SK-N-SH (cell line): Measurements from ENCODE around the gene CYP2S1. TPM values are rescaled to one million over a fixed set of nuclear protein-coding genes. Genes with fewer than 3 reads are reported as not detected.

ENCODE experiments used
- CTCF ChIA-PET: fragments of 300-600, 350-600 bp; formaldehyde crosslinking; extraction: SDS; loops from one replicate; lab custom pipeline; 2021; lab: Yijun Ruan, JAX
- POLR2A ChIA-PET: fragments of 350-600 bp; sonication (Branson Sonifier 250); formaldehyde crosslinking; extraction: SDS; loops from one replicate; lab custom pipeline; 2020; ENCODE audit warnings: antibody characterized with exemption, inconsistent platforms; lab: Yijun Ruan, JAX
- DNase-seq: peaks from one replicate; pipeline ENCODE4 v3.0.0; 2012
- H2AFZ ChIP-seq: fragments of 200-600 bp; sonication (generic); 2 replicates; pipeline ENCODE4 v1.8.1; 2016; ENCODE audit warnings: antibody characterized with exemption, mild to moderate bottlenecking, low read depth
- H3F3A ChIP-seq: fragments of 200-600 bp; sonication (generic); replicated peaks from 2 replicates; pipeline ENCODE3; 2016; ENCODE audit warnings: antibody characterized with exemption, mild to moderate bottlenecking; ENCODE audit not compliant: insufficient read depth
- H3K27ac ChIP-seq, 2 experiments: fragments of 200-500 bp in 1 of 2; fragments of 200-600 bp in 1 of 2; sonication (Bioruptor generic) in 1 of 2; sonication (generic), shearing (Covaris generic) in 1 of 2; 2 replicates each; pipeline versions ENCODE4 v1.5.1 to v1.6.1; 2014 to 2016; ENCODE audit warnings: low read depth in 2 of 2, inconsistent platforms in 1 of 2, low read length in 1 of 2, mild to moderate bottlenecking in 1 of 2, mixed read lengths in 1 of 2
- H3K27me3 ChIP-seq: fragments of 200-600 bp; sonication (generic), shearing (Covaris generic); 2 replicates; pipeline ENCODE4 v1.6.1; 2016; ENCODE audit warnings: mixed run types; ENCODE audit not compliant: insufficient read depth
- H3K36me3 ChIP-seq, 2 experiments: fragments of 200-500 bp in 1 of 2; fragments of 200-600 bp in 1 of 2; sonication (Bioruptor generic) in 1 of 2; sonication (generic) in 1 of 2; replicated peaks in 1 of 2; 2 replicates each; pipeline versions ENCODE3 to v1.5.1; 2014 to 2016; ENCODE audit warnings: low read length in 1 of 2, mild to moderate bottlenecking in 1 of 2; ENCODE audit not compliant: insufficient read depth in 2 of 2, control insufficient read depth in 1 of 2
- H3K4me1 ChIP-seq, 2 experiments: fragments of 200-500 bp in 1 of 2; fragments of 200-600 bp in 1 of 2; sonication (Bioruptor generic) in 1 of 2; sonication (generic), shearing (Covaris generic) in 1 of 2; 2 replicates each; pipeline versions ENCODE4 v1.5.1 to v1.6.1; 2014 to 2016; ENCODE audit warnings: low read depth in 1 of 2, low read length in 1 of 2, mixed run types in 1 of 2; ENCODE audit not compliant: insufficient read depth in 2 of 2, control insufficient read depth in 1 of 2
- H3K4me2 ChIP-seq: fragments of 200-600 bp; sonication (generic), shearing (Covaris generic); 2 replicates; pipeline ENCODE4 v1.6.1; 2017; ENCODE audit warnings: mixed run types
- H3K4me3 ChIP-seq, 2 experiments: fragments of 200-500 bp in 1 of 2; fragments of 200-600 bp in 1 of 2; sonication (Bioruptor generic) in 1 of 2; sonication (generic), shearing (Covaris generic) in 1 of 2; 2 replicates each; pipeline versions ENCODE4 v1.5.1 to v1.8.1; 2014 to 2016; ENCODE audit warnings: low read depth in 2 of 2, inconsistent platforms in 1 of 2, low read length in 1 of 2, mild to moderate bottlenecking in 1 of 2, mixed read lengths in 1 of 2, moderate library complexity in 1 of 2
- H3K79me2 ChIP-seq: fragments of 200-600 bp; sonication (generic); 2 replicates; pipeline ENCODE4 v1.8.1; 2017; ENCODE audit warnings: mild to moderate bottlenecking; ENCODE audit not compliant: insufficient read depth
- H3K9ac ChIP-seq: fragments of 200-600 bp; sonication (generic); 2 replicates; pipeline ENCODE4 v1.6.1; 2017; ENCODE audit warnings: mixed run types
- H3K9me2 ChIP-seq: fragments of 200-600 bp; sonication (generic); 2 replicates; pipeline ENCODE4 v1.6.1; 2017; ENCODE audit warnings: mixed run types
- H3K9me3 ChIP-seq: fragments of 200-600 bp; sonication (generic); 2 replicates; pipeline ENCODE4 v1.6.1; 2017; ENCODE audit warnings: mixed run types, mild to moderate bottlenecking, moderate library complexity
- H4K20me1 ChIP-seq: fragments of 200-600 bp; sonication (generic); 2 replicates; pipeline ENCODE4 v1.6.1; 2017; ENCODE audit warnings: mild to moderate bottlenecking, mixed run types; ENCODE audit not compliant: insufficient read depth
- CHD2 ChIP-seq: fragments of 150-350 bp; IDR thresholded peaks from 2 replicates; pipeline ENCODE4 v1.6.1; 2018; ENCODE audit warnings: low read length; ENCODE audit not compliant: partially characterized antibody
- ELF1 ChIP-seq: IDR thresholded peaks from 2 replicates; pipeline ENCODE4 v1.4.0; 2012
- FOXJ3 ChIP-seq: sonication (generic); formaldehyde crosslinking; IDR thresholded peaks from 2 replicates; pipeline ENCODE4 v1.5.1; 2020; ENCODE audit warnings: mild to moderate bottlenecking, missing genetic modification reagents
- JUND ChIP-seq: IDR thresholded peaks from 2 replicates; pipeline ENCODE4 v1.4.0; 2012
- MXI1 ChIP-seq: IDR thresholded peaks from 2 replicates; pipeline ENCODE4 v1.6.1; 2012; ENCODE audit warnings: mild to moderate bottlenecking, low read depth, low read length, improper control_type of control experiment
- NFIC ChIP-seq: IDR thresholded peaks from 2 replicates; pipeline ENCODE4 v1.4.0; 2012; ENCODE audit warnings: borderline replicate concordance
- NRF1 ChIP-seq: IDR thresholded peaks from 2 replicates; pipeline ENCODE4 v1.6.1; 2012; ENCODE audit warnings: low read depth, mild to moderate bottlenecking, low read length
- RCOR1 ChIP-seq: fragments of 150-350 bp; IDR thresholded peaks from 2 replicates; pipeline ENCODE4 v1.6.1; 2017; ENCODE audit warnings: antibody characterized with exemption, low read length
- RFX5 ChIP-seq: IDR thresholded peaks from 2 replicates; pipeline ENCODE4 v1.6.1; 2012; ENCODE audit warnings: mild to moderate bottlenecking, improper control_type of control experiment, low read length
- SMC3 ChIP-seq: IDR thresholded peaks from 2 replicates; pipeline ENCODE4 v1.6.1; 2012; ENCODE audit warnings: low read depth, low read length, improper control_type of control experiment
- TEAD4 ChIP-seq: IDR thresholded peaks from 2 replicates; pipeline ENCODE4 v1.4.0; 2012; ENCODE audit warnings: mild to moderate bottlenecking, borderline replicate concordance; ENCODE audit not compliant: insufficient read depth
- WGBS: methylation state at CpG from one replicate; pipeline ENCODE4 v1.1.6; 2017; ENCODE audit warnings: low lambda C conversion rate; 5-methylcytosine and 5-hydroxymethylcytosine counted together
- polyA plus RNA-seq, 3 experiments: library from polyadenylated mRNA; depleted of rRNA; stranded (reverse); fragments of >200 nt; gene quantifications; 2 replicates each; pipeline ENCODE4 v1.2.3, GENCODE V29; 2012
- TF ChIP-seq, protein P1 (sequence below): fragments of 150-350 bp; IDR thresholded peaks from 2 replicates; pipeline ENCODE4 v1.6.1; 2016; ENCODE audit warnings: mild to moderate bottlenecking, low read depth, low read length
- TF ChIP-seq, protein P2 (sequence below): IDR thresholded peaks from 2 replicates; pipeline ENCODE4 v1.6.1; 2012; ENCODE audit warnings: mild to moderate bottlenecking, low read depth, low read length, moderate library complexity
- TF ChIP-seq, protein P3 (sequence below): IDR thresholded peaks from 2 replicates; pipeline ENCODE4 v1.4.0; 2012; ENCODE audit warnings: low read depth, borderline replicate concordance
- TF ChIP-seq, protein P4 (sequence below): IDR thresholded peaks from 2 replicates; pipeline ENCODE4; 2012

CYP2S1 gene
- polyA plus RNA-seq, 1 of the 3 experiments (the other 2 are of a cell fraction): 0.67 TPM

DNA sequence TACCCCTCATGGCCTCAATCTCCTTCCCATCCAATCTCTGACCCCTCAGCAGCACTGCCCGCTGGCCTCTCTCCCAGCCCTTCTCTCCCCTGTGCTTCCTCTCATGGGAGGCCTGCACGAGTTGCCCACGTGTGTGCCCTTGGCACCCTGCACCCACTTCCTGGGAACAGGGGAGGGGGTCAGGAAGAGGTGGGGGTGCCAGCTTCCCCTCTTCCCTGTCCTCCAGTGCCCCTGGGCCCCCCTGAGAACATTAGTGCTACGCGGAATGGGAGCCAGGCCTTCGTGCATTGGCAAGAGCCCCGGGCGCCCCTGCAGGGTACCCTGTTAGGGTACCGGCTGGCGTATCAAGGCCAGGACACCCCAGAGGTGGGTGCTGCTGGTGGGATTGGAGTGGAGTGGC lies 45.2 kb downstream of the CYP2S1 start:
- no peaks in the 10 kb centered on the region for H3K9me3 ChIP-seq
- H3K4me3 ChIP-seq: no peak overlapping the region
- no peak for TF ChIP-seq NFIC
- TF ChIP-seq RCOR1: no peak
- TF ChIP-seq NRF1: no peak
- TF ChIP-seq SMC3: no peak
- TF ChIP-seq, protein P1, sequence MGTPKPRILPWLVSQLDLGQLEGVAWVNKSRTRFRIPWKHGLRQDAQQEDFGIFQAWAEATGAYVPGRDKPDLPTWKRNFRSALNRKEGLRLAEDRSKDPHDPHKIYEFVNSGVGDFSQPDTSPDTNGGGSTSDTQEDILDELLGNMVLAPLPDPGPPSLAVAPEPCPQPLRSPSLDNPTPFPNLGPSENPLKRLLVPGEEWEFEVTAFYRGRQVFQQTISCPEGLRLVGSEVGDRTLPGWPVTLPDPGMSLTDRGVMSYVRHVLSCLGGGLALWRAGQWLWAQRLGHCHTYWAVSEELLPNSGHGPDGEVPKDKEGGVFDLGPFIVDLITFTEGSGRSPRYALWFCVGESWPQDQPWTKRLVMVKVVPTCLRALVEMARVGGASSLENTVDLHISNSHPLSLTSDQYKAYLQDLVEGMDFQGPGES: no peak
- TF ChIP-seq JUND: no peak
- TF ChIP-seq FOXJ3 (CRISPR knock-in tag): no peak
- TF ChIP-seq, protein P2, sequence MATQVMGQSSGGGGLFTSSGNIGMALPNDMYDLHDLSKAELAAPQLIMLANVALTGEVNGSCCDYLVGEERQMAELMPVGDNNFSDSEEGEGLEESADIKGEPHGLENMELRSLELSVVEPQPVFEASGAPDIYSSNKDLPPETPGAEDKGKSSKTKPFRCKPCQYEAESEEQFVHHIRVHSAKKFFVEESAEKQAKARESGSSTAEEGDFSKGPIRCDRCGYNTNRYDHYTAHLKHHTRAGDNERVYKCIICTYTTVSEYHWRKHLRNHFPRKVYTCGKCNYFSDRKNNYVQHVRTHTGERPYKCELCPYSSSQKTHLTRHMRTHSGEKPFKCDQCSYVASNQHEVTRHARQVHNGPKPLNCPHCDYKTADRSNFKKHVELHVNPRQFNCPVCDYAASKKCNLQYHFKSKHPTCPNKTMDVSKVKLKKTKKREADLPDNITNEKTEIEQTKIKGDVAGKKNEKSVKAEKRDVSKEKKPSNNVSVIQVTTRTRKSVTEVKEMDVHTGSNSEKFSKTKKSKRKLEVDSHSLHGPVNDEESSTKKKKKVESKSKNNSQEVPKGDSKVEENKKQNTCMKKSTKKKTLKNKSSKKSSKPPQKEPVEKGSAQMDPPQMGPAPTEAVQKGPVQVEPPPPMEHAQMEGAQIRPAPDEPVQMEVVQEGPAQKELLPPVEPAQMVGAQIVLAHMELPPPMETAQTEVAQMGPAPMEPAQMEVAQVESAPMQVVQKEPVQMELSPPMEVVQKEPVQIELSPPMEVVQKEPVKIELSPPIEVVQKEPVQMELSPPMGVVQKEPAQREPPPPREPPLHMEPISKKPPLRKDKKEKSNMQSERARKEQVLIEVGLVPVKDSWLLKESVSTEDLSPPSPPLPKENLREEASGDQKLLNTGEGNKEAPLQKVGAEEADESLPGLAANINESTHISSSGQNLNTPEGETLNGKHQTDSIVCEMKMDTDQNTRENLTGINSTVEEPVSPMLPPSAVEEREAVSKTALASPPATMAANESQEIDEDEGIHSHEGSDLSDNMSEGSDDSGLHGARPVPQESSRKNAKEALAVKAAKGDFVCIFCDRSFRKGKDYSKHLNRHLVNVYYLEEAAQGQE: no peak
- no peak for TF ChIP-seq RFX5
- TF ChIP-seq TEAD4: no peak
- peaks cover 41% of the 10 kb centered on the region for H3F3A ChIP-seq
- no peaks in the 10 kb centered on the region for H3K27me3 ChIP-seq
- H3K36me3 ChIP-seq: peaks cover 16 to 81% of the 10 kb centered on the region in 2 experiments
- ChIA-PET POLR2A (no interaction called here), CTCF (no interaction called here)
- H3K9ac ChIP-seq: no peak overlapping the region
- H2AFZ ChIP-seq: no peak overlapping the region
- H4K20me1 ChIP-seq: no peaks in the 10 kb centered on the region
- no peak for DNase-seq
- H3K4me1 ChIP-seq: no peaks in the 10 kb centered on the region
- no peak overlapping the region for H3K27ac ChIP-seq
- no peaks in the 10 kb centered on the region for H3K9me2 ChIP-seq
- WGBS: 83% methylated on average over 10 of the region's 10 CpGs
- H3K4me2 ChIP-seq: no peak overlapping the region
- peaks cover 32% of the 10 kb centered on the region for H3K79me2 ChIP-seq

DNA sequence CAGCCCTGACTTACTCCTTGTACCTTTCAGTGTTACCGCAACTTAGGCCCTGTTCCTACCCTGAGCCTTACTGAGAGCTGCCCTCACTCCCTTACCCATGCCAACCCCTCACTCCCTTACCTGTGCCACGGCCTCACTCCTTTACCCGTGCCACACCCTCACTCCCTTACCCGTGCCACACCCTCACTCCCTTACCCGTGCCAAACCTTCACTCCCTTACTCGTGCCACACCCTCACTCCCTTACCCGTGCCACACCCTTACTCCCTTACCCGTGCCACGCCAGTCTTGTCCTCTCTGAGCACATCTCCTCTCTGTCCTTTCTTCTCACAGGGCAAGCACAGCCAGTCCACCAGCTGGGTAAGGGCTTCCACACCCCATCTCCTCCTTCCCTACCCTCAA lies 46.3 kb downstream of the CYP2S1 start:
- Histone ChIP-seq H3F3A (peaks cover 30% of the 10 kb centered on the region), H3K79me2 (peaks cover 36% of the 10 kb centered on the region), H3K9ac (no peak overlapping the region), H3K27ac (no peak overlapping the region), H3K4me2 (no peak overlapping the region), H4K20me1 (no peaks in the 10 kb centered on the region), H3K4me3 (no peak overlapping the region), H3K36me3 (peaks cover 13 to 81% of the 10 kb centered on the region in 2 experiments), H3K9me2 (no peaks in the 10 kb centered on the region), H2AFZ (no peak overlapping the region), H3K4me1 (no peaks in the 10 kb centered on the region), H3K27me3 (no peaks in the 10 kb centered on the region), H3K9me3 (no peaks in the 10 kb centered on the region)
- WGBS: 70% methylated on average over 9 of the region's 9 CpGs
- ChIA-PET CTCF (interaction anchor here (0.7 kb wide), 1 partner anchor 9 kb away, joined by 3 read pairs; no protein-coding TSS in a partner anchor), POLR2A (no interaction called here)
- DNase-seq: no peak
- TF ChIP-seq, protein P1: no peak
- TF ChIP-seq CHD2 (no peak), ELF1 (no peak), MXI1 (no peak)
- TF ChIP-seq, protein P2: no peak
- TF ChIP-seq, protein P3, sequence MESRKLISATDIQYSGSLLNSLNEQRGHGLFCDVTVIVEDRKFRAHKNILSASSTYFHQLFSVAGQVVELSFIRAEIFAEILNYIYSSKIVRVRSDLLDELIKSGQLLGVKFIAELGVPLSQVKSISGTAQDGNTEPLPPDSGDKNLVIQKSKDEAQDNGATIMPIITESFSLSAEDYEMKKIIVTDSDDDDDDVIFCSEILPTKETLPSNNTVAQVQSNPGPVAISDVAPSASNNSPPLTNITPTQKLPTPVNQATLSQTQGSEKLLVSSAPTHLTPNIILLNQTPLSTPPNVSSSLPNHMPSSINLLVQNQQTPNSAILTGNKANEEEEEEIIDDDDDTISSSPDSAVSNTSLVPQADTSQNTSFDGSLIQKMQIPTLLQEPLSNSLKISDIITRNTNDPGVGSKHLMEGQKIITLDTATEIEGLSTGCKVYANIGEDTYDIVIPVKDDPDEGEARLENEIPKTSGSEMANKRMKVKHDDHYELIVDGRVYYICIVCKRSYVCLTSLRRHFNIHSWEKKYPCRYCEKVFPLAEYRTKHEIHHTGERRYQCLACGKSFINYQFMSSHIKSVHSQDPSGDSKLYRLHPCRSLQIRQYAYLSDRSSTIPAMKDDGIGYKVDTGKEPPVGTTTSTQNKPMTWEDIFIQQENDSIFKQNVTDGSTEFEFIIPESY: no peak
- TF ChIP-seq, protein P4, sequence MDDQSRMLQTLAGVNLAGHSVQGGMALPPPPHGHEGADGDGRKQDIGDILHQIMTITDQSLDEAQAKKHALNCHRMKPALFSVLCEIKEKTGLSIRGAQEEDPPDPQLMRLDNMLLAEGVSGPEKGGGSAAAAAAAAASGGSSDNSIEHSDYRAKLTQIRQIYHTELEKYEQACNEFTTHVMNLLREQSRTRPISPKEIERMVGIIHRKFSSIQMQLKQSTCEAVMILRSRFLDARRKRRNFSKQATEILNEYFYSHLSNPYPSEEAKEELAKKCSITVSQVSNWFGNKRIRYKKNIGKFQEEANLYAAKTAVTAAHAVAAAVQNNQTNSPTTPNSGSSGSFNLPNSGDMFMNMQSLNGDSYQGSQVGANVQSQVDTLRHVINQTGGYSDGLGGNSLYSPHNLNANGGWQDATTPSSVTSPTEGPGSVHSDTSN: no peak
